Activated CD4-positive, alpha-beta T cell treated with anti-CD3 and anti-CD28 coated beads, Interleukin-2, amount 10 ng/mL, durations not matched to agents 7 days and 5 days (primary cell): ENCODE results near the gene IL10RB. TPM values are rescaled to one million over a fixed set of nuclear protein-coding genes. Genes with fewer than 3 reads are reported as not detected.

Experiments used
- CTCF ChIA-PET: fragments of 350-600 bp; sonication (Branson Sonifier 250); formaldehyde crosslinking; loops from one replicate; lab custom pipeline; 2021; ENCODE audit warnings: antibody characterized with exemption; lab: Charles Lee
- POLR2A ChIA-PET: fragments of 350-600 bp; sonication (Branson Sonifier 250); formaldehyde crosslinking; loops from one replicate; lab custom pipeline; 2021; ENCODE audit warnings: antibody characterized with exemption; lab: Charles Lee
- DNase-seq: peaks from one replicate; pipeline ENCODE4 v3.0.0-alpha.2; 2020
- H3K27ac Mint-ChIP-seq: one replicate; pipeline ENCODE4 v1.8.0; 2021; ENCODE audit warnings: mild to moderate bottlenecking, moderate library complexity, mixed read lengths
- H3K27me3 Mint-ChIP-seq: one replicate; pipeline ENCODE4 v1.8.0; 2021; ENCODE audit warnings: mixed read lengths
- H3K36me3 Mint-ChIP-seq: one replicate; pipeline ENCODE4 v1.8.0; 2021; ENCODE audit warnings: low read depth, mixed read lengths
- H3K4me1 Mint-ChIP-seq: one replicate; pipeline ENCODE4 v1.8.0; 2021; ENCODE audit warnings: mixed read lengths
- H3K4me3 Mint-ChIP-seq: one replicate; pipeline ENCODE4 v1.8.0; 2021; ENCODE audit warnings: mild to moderate bottlenecking, moderate library complexity, mixed read lengths
- H3K9me3 Mint-ChIP-seq: one replicate; pipeline ENCODE4 v1.8.0; 2021; ENCODE audit warnings: mixed read lengths
- total RNA-seq, 2 experiments: library from RNA; stranded (reverse); gene quantifications; one replicate each; pipeline ENCODE4 v1.2.3, GENCODE V29; 2021

The IL10RB gene
- total RNA-seq, 2 experiments from 2014 or later: 41.0 to 42.9 TPM

DNA sequence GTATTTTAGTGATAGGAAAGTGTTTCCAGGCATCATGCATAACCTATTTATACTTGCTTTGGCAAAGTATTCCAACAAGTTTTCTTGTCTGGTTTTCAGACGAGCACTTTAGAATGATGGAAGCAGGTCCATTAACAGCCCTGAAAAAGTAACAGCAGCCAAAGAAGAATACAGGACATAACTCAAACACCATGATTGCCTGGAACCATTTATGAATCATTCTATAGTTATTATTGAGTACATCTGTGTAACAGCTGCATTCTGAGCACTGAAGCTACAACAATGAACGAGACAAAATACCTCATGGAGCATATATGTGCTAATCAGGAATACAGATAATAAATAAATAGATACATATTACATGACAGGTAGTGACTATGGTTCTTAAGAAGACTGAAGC lies 12.6 kb downstream of the IL10RB start:
- no peak overlapping the region for H3K27ac Mint-ChIP-seq
- H3K4me3 Mint-ChIP-seq: no peak overlapping the region
- H3K9me3 Mint-ChIP-seq: no peaks in the 10 kb centered on the region
- ChIA-PET CTCF (interaction anchor here (0.6 to 1.5 kb wide), 4 partner anchors 13 to 597 kb away, joined by 3 to 4 read pairs (median 3); no protein-coding TSS in a partner anchor), POLR2A (no interaction called here)
- no peaks in the 10 kb centered on the region for H3K27me3 Mint-ChIP-seq
- H3K36me3 Mint-ChIP-seq: peaks cover 75% of the 10 kb centered on the region
- DNase-seq: no peak
- peaks cover 15% of the 10 kb centered on the region for H3K4me1 Mint-ChIP-seq

DNA sequence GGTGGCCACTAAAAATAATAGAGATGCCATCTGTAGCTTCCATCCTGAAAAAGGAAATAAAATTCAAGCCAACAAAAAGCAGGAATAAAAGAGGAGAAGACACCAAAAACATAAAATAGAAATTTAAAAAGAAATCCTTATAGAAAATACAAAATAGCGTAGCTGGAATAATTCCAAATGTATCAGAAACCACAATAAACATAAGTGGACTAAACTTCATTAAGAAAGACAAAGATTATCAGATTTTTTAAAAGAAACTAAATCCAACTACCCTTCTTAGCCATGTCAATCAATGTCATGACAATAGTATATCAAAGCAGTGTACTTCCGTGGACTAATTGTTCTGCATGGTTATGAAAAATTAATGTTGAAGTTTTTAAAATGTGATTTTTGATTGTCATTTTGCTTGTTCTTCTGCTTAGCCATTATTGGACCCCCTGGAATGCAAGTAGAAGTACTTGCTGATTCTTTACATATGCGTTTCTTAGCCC lies 13.2 kb downstream of the IL10RB start:
- no peak for DNase-seq
- Mint-ChIP-seq H3K27me3 (no peaks in the 10 kb centered on the region), H3K4me3 (no peak overlapping the region), H3K9me3 (no peaks in the 10 kb centered on the region), H3K4me1 (peaks cover 14% of the 10 kb centered on the region), H3K36me3 (peaks cover 74% of the 10 kb centered on the region), H3K27ac (no peak overlapping the region)
- ChIA-PET POLR2A (no interaction called here), CTCF (interaction anchor here (0.6 to 1.5 kb wide), 4 partner anchors 14 to 598 kb away, joined by 3 to 4 read pairs (median 4); no protein-coding TSS in a partner anchor)

DNA sequence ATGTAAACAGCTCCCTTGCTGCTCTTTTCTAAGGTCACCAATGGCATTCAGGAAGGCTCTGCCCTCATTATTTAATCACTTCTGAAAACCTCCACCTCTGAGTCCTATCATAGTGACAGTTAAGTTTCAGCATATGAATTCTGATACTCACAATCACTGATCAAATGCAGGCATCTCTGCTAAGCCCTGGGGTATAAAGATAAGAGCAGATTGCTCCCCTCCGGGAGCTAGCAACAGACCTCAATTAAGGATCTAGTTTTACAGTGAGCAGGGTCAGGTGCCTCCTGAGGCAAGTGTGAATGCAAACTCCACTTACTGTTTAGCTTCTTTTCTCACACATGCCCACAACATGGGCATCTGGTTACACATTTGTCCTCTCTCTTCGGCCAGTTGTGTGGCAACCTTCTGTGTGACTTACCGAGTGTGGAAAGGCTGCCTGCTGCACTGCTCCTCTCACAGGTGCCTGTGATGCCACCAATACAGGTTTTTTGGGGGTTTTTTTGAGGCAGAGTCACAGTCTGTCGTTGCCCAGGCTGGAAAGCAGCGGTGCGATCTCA lies 15.0 kb downstream of the IL10RB start:
- DNase-seq: no peak
- Mint-ChIP-seq H3K4me3 (no peak overlapping the region), H3K36me3 (peaks cover 72% of the 10 kb centered on the region), H3K27me3 (no peaks in the 10 kb centered on the region), H3K4me1 (peaks cover 15% of the 10 kb centered on the region), H3K27ac (no peak overlapping the region), H3K9me3 (no peaks in the 10 kb centered on the region)
- CTCF ChIA-PET: no interaction called here
- POLR2A ChIA-PET: interaction anchor here (0.5 kb wide), 1 partner anchor 13 kb away, joined by 3 read pairs; no protein-coding TSS in a partner anchor

DNA sequence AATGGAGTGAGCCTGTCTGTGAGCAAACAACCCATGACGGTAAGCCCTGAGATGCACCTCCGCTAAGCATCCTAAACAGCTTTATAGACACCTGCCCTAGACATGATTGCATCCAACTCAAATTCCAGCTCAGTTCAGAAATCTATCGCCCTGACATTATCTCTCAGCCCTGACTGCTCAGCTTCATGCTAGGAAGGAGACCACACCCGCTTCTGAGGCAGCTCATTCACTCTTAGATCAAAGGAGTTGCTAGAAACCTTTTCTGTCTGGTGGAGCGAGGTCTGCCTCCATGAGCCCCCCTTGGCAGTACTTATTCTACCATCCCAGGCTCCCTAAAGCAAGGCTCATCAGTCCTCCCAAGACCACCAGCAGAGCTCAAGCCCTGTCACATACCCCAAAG lies 17.0 kb downstream of the IL10RB start:
- no peak for DNase-seq
- H3K9me3 Mint-ChIP-seq: no peaks in the 10 kb centered on the region
- no peak overlapping the region for H3K4me3 Mint-ChIP-seq
- no peaks in the 10 kb centered on the region for H3K27me3 Mint-ChIP-seq
- ChIA-PET CTCF (interaction anchor here (1.0 to 1.7 kb wide), 2 partner anchors 15 to 20 kb away, joined by 3 to 5 read pairs; no protein-coding TSS in a partner anchor), POLR2A (no interaction called here)
- H3K27ac Mint-ChIP-seq: no peak overlapping the region
- H3K36me3 Mint-ChIP-seq: peaks cover 67% of the 10 kb centered on the region
- peaks cover 17% of the 10 kb centered on the region for H3K4me1 Mint-ChIP-seq

DNA sequence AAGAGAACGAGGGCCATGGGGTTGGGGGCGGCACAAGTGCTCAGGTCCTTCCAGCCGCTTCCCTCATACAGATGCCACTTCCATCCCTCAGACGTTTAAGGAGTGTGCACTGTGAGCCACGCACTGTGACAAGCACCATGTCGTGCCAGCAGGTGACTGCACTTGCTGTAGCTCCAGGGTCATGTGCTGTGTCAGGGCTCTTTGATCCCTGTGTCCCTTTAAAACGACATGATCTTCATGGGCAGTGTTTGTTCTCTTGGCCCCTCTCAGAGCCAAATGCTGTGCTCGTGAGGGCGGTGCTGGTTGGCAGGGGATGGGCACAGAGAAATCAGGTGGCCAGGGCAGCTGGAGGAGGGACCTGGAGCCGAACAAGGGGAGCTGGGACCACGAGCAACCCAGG lies 19.9 kb downstream of the IL10RB start:
- H3K9me3 Mint-ChIP-seq: no peaks in the 10 kb centered on the region
- ChIA-PET CTCF (interaction anchor here (1.1 to 1.2 kb wide), 2 partner anchors 12 to 159 kb away, joined by 3 read pairs; no protein-coding TSS in a partner anchor), POLR2A (interaction anchor here (0.7 kb wide), 1 partner anchor 28 kb away, joined by 4 read pairs; no protein-coding TSS in a partner anchor)
- H3K27me3 Mint-ChIP-seq: no peaks in the 10 kb centered on the region
- peaks cover 17% of the 10 kb centered on the region for H3K4me1 Mint-ChIP-seq
- peaks cover 52% of the 10 kb centered on the region for H3K36me3 Mint-ChIP-seq
- no peak overlapping the region for H3K4me3 Mint-ChIP-seq
- H3K27ac Mint-ChIP-seq: no peak overlapping the region
- no peak for DNase-seq

DNA sequence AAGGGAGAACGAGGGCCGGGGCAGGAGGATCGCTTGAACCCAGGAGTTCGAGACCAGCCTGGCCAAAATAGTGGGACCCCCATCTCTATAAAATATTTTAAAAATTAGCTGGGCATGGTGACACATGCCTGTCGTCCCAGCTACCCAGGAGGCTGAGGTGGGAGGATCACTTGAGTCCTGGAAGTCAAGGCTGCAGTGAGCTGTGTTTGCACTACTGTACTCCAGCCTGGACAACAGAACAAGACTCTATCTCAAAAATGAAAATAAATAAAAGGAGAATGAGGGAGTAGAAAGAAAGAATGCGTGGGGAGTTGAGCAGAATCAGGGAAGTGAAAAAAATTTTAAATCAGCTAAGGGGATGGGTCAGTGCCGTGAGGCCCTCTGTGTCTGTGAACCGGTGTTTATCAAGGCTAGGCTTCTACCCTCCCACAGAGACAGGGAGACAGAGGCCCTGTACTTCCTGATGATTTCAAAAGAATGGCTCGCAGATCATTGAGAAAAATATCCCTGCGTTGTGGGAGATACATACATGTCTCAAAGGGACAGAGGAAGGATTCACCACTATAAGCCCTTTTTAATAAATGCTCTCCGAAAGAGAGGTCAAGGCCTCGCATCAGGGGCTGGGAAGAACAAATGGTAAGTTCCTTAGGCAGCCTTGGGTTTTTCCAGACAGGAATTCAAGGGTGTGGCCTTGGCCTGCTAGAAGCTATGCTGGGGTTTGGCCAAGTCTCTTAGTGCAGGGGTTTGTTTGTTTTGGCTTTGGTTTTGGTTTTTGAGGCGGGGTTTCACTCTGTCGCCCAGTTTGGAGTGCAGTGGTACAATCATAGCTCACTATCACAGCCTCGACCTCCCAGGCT lies 20.7 kb downstream of the IL10RB start:
- H3K27me3 Mint-ChIP-seq: no peaks in the 10 kb centered on the region
- peaks cover 55% of the 10 kb centered on the region for H3K36me3 Mint-ChIP-seq
- no peak for DNase-seq
- H3K27ac Mint-ChIP-seq: no peak overlapping the region
- ChIA-PET POLR2A (interaction anchor here (0.7 kb wide), 1 partner anchor 27 kb away, joined by 4 read pairs; no protein-coding TSS in a partner anchor), CTCF (interaction anchor here (1.1 to 1.2 kb wide), 2 partner anchors 13 to 158 kb away, joined by 3 read pairs; no protein-coding TSS in a partner anchor)
- H3K4me1 Mint-ChIP-seq: peaks cover 19% of the 10 kb centered on the region
- H3K4me3 Mint-ChIP-seq: no peak overlapping the region
- H3K9me3 Mint-ChIP-seq: no peaks in the 10 kb centered on the region

DNA sequence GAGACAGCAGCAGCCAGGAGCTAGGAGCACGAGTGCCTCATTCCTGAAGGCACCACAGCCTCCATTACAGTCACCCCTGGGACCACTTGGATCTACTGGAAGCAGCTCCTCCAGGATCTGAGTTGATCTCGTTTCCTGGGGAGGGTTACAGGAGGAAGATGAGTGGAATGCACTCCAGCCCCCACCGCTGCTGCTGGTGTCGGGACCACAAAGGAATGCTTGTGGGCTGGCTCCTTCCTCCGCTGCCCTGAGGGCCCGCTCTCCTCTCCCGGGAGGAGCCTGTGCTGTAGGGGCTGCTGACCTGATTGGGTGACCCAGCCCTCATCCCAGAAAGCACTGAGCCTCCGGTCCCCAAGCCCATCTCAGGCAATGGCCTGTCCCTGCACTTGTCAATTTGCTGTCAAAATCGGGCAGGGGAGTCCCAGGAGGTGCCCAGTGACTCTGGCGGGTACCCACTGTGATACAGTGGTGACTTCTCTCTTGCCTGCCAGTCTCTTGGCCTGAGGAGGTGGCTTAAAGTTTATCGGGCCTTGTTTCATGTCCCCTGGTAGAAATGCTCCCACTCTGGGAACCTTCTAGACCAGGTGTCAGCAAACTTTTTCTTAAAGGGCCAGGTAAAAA lies 23.1 kb downstream of the IL10RB start:
- H3K27ac Mint-ChIP-seq: no peak overlapping the region
- H3K4me3 Mint-ChIP-seq: no peak overlapping the region
- CTCF ChIA-PET: no interaction called here

DNA sequence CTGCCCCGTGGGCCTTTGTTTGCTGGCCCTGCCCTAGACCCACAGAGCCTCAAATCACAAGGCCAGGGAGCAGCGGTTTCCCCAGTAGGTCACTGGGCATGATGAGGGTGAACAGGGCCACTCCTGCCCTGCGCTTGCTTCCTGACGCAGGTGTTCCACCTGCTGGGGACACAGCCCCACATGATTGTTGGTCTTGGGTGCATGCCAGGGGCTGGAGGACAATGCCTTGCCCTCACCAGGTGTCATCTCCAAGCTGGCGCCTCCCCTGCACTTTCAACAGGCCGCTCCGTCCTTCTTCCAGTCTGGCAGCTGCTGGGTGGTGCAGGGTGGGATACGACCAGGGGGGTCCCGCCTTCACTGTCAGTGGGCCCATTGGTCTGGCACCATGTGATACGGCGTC lies 24.3 kb downstream of the IL10RB start:
- H3K27ac Mint-ChIP-seq: no peak overlapping the region
- peaks cover 65% of the 10 kb centered on the region for H3K36me3 Mint-ChIP-seq
- no peak for DNase-seq
- ChIA-PET POLR2A (no interaction called here), CTCF (no interaction called here)
- peaks cover 33% of the 10 kb centered on the region for H3K4me1 Mint-ChIP-seq
- no peak overlapping the region for H3K4me3 Mint-ChIP-seq
- H3K9me3 Mint-ChIP-seq: no peaks in the 10 kb centered on the region
- no peaks in the 10 kb centered on the region for H3K27me3 Mint-ChIP-seq

More for the DNA sequence above, 23.1 kb downstream of the IL10RB start:
- POLR2A ChIA-PET: no interaction called here
- H3K4me1 Mint-ChIP-seq: peaks cover 30% of the 10 kb centered on the region
- no peak for DNase-seq
- H3K9me3 Mint-ChIP-seq: no peaks in the 10 kb centered on the region
- no peaks in the 10 kb centered on the region for H3K27me3 Mint-ChIP-seq
- peaks cover 65% of the 10 kb centered on the region for H3K36me3 Mint-ChIP-seq

DNA sequence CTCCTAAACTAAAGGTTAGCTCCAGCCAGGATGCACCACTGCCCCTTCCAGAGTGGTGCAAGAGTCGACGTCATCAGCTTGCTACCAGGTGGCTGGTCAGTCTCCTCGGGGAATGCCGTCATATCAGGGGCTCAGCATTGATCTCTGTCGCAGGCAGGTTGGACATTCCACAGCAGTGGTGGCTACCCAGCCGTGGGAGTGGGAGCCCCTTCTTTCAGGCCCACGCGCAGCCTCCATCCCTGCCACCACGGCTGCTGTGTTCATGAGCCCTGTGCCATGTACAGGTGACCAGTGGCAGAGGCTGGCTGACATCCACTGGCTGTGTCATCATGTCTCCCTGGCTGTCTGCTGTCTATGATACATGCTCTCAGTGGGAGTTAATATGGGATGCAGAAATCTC lies 25.5 kb downstream of the IL10RB start:
- DNase-seq: no peak
- CTCF ChIA-PET: no interaction called here

DNA sequence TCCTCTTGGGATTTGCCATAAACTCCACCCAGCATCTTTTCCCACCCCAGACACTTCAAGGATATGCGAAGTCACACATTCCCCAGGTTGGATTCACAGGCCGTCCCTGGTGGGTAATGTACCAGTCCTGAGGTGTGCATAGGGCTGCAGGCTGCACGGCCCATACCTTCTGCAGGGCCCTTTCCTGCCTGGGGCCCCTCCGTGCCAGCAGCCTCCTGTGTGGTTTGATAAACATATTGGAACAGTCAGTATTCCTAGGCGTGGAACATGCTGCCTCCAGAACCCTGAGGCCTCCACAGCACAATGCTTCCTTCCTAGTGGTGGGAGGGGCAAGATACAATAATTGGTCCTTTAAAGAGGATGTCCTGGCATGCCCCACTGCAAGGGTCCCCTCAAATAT lies 26.6 kb downstream of the IL10RB start:
- ChIA-PET CTCF (no interaction called here), POLR2A (no interaction called here)
- no peaks in the 10 kb centered on the region for H3K9me3 Mint-ChIP-seq
- no peaks in the 10 kb centered on the region for H3K27me3 Mint-ChIP-seq
- H3K4me1 Mint-ChIP-seq: peaks cover 31% of the 10 kb centered on the region
- no peak overlapping the region for H3K4me3 Mint-ChIP-seq
- no peak overlapping the region for H3K27ac Mint-ChIP-seq
- H3K36me3 Mint-ChIP-seq: peaks cover 68% of the 10 kb centered on the region
- DNase-seq: no peak

More for the DNA sequence above, 25.5 kb downstream of the IL10RB start:
- H3K27ac Mint-ChIP-seq: no peak overlapping the region
- H3K9me3 Mint-ChIP-seq: no peaks in the 10 kb centered on the region
- H3K27me3 Mint-ChIP-seq: no peaks in the 10 kb centered on the region
- POLR2A ChIA-PET: no interaction called here
- no peak overlapping the region for H3K4me3 Mint-ChIP-seq
- H3K36me3 Mint-ChIP-seq: peaks cover 63% of the 10 kb centered on the region
- H3K4me1 Mint-ChIP-seq: peaks cover 29% of the 10 kb centered on the region

DNA sequence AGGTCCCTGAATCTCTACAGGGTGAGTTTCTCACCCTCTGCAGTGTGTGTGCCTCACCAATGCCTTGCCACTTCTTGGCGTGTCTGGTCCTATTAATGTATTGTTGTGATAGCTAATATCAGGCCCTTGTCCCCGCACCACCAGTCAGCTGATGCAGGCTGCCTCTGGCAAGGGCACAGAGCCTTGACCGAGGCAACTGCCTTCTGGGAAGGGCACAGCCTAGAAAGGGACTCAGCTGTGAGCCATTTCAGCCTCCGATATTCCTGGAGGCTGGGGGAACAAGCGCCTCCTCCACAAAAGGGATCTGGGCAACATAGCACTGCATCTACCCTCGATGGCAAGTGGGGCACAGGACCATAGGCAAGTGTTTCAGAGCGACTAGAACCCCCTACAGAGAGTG lies 27.0 kb downstream of the IL10RB start:
- H3K27me3 Mint-ChIP-seq: no peaks in the 10 kb centered on the region
- peak overlapping the region; percentile 77 for H3K27ac Mint-ChIP-seq
- CTCF ChIA-PET: no interaction called here
- POLR2A ChIA-PET: no interaction called here
- H3K4me3 Mint-ChIP-seq: no peak overlapping the region
- no peak for DNase-seq
- H3K9me3 Mint-ChIP-seq: no peaks in the 10 kb centered on the region
- H3K4me1 Mint-ChIP-seq: peaks cover 35% of the 10 kb centered on the region
- peaks cover 67% of the 10 kb centered on the region for H3K36me3 Mint-ChIP-seq

DNA sequence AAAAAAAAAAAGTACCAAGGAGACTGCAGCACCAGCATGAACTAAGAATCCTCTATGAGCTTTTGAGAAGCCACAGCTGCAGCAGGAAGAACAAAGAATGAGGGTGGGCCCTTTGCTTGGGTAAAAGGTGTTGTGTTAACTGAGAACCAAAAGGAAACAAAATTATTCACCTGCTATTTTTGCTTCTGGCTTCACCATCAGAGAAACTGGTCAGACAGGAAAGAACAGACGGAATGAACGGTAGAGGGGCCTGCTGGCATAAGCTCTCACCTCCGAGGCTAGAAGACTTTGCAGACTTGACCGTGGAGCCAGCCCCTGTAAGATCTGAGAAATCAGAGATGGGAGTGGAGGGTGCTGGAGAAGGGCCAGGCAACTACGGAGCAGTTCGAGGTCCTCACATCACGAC lies 27.6 kb downstream of the IL10RB start:
- peaks cover 64% of the 10 kb centered on the region for H3K36me3 Mint-ChIP-seq
- ChIA-PET POLR2A (interaction anchor here (0.7 kb wide), 1 partner anchor 12 kb away, joined by 3 read pairs; no protein-coding TSS in a partner anchor), CTCF (interaction anchor here (0.5 to 1.3 kb wide), 5 partner anchors 14 to 331 kb away, joined by 3 to 4 read pairs (median 3); no protein-coding TSS in a partner anchor)

More for the DNA sequence above, 27.6 kb downstream of the IL10RB start:
- no peaks in the 10 kb centered on the region for H3K9me3 Mint-ChIP-seq
- no peaks in the 10 kb centered on the region for H3K27me3 Mint-ChIP-seq
- peak; percentile 35 for DNase-seq
- H3K4me1 Mint-ChIP-seq: peaks cover 40% of the 10 kb centered on the region
- H3K27ac Mint-ChIP-seq: peak overlapping the region; percentile 77
- H3K4me3 Mint-ChIP-seq: no peak overlapping the region
